OCI-M2 (cell line): ENCODE data around the gene PDE7B.

Experiments
- DNase-seq: peaks from one replicate; lab custom pipeline; 2025; ENCODE audit not compliant: unreplicated experiment; lab: John Stamatoyannopoulos, UW

Gene PDE7B

DNA sequence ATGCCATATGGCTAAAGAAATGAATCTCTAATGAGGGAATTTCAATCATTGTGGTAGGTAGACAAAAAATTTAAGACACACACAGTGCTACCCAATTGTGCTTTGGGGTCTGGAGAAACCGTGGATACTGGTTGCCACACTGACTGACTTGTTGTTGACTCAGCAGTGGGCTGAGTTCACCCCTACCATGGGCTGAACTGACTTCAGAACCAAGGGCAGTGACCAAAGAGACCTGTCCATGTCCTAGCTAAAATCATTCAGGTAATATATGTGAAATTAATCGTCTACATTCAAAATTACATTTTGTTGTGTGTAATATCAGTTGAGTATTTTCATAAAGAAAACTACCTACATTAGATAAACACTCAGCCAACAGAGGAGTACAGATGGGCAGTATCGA lies 131.6 kb downstream of the PDE7B start:
- DNase-seq: no peak

DNA sequence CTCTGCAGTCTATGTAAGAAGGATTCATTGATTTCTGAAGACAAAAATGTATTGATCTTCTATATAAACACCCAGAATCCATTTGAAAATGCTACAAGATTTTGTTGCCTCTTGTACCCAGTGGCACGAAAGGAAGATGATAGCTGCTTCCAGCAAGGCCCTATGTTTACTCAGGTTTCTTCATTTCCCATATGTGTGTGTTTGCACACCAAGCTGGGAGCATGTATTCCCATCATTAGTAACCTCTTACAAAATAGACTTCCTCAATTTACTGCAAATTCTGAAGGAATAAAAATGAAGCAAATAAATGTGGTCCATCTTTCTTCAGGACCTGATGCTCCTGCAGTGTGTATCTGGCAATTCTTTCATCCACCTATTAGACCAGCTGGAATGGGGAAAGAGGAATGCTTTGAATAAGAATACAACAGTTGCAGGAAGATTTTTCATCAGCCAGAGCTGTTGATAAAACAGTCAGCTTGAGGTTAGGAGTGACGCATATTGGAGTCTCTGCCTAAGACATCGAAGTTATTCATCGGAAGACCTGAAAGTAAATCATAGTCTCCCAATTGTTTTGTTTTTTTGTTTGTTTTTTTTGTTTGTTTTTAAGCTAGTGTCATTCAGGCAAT lies 132.3 kb downstream of the PDE7B start:
- DNase-seq: no peak

DNA sequence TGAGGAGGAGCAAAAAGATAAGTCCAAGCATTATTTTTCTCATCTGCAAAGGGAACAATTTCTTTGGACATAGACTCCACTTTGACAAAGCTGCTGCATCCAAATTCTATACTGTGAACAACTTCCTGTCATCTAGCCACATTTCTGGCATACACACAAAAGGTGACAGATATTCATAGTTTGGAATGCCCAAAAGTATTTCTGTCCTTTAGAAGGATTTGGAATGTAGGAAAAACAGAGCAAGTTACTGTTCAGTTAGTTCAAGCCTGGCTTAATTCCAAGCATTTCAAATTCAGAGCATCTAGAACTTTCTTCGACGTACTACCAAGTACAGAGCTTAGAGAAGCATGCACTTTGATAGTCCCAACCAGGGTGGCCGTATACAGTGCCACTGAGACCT lies 134.0 kb downstream of the PDE7B start:
- DNase-seq: no peak

DNA sequence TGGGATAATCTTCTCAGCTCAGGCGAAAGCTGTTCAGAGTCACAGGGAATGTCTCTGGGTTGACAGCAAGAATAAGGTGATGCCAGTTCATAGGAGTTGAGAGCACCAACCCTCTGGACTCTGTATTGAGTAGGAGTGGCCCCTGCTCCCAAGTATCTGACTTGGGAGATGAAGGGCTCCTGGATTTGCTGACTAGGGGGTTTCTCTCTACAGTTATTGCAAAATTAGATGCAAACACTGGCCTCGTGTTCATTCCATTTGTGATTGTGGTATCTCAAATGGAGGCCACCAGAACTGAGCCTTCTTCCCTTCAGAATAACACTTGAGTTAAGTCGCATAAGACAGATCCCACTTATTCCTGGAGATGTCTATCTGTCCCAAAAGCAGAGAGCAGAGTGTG lies 135.7 kb downstream of the PDE7B start:
- DNase-seq: no peak

DNA sequence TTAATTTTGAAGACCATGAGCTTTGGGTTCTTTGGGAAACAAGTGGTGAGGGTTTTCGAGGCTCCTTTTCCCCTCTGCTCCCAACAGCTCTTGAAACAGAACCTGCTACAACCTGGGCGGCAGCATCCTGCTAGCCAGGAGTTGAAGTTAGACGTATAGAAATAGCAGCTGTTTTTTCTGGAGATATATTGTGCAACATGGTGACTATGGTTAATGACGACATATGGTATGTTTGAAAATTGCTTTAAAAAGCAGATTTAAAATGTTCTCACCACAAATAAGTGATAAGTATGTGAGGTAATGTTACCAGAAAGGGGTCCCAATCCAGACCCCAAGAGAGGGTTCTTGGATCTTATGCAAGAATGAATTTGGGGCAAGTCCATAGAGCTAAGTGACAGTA lies 138.9 kb downstream of the PDE7B start:
- DNase-seq: no peak

DNA sequence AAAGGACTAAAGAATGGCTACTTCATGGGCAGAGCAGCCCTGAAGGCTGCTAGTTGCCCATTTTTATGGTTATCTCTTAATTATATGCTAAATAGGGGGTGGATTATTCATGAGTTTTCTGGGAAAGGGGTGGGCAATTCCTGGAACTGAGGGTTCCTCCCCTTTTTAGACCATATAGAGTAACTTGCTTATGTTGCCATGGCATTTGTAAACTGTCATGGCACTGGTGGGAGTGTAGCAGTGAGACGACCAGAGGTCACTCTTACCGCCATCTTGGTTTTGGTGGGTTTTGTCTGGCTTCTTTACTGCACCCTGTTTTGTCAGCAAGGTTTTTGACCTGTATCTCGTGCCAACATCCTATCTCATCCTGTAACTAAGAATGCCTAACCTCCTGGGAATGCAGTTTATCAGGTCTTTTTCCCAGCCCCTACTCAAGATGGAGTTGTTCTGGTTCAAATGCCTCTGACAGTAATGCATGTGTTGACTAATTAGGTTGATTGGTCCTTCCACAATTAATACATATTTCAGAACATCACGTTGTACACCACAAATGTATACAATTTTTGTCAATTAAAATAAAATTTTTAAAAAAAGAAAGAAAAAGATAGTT lies 139.5 kb downstream of the PDE7B start:
- DNase-seq: no peak

DNA sequence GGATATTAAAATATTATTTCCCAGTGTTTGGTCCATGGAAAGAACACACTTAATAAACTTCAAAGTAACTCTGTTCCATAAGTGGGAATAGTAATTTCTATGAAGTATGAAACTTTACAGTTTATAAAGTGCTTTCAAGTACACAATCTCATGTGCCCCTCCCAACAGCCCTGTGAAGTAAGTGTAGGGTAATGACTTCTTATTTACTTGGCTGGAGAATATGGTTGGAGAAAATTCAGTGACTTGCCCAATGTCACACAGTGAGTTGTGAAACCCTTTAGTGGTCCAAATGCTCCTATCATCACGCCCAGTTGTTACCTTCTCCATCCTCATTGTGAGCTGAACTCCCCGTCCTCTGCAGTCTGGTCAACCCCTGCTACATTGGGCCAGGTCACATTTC lies 141.2 kb downstream of the PDE7B start:
- DNase-seq: no peak

DNA sequence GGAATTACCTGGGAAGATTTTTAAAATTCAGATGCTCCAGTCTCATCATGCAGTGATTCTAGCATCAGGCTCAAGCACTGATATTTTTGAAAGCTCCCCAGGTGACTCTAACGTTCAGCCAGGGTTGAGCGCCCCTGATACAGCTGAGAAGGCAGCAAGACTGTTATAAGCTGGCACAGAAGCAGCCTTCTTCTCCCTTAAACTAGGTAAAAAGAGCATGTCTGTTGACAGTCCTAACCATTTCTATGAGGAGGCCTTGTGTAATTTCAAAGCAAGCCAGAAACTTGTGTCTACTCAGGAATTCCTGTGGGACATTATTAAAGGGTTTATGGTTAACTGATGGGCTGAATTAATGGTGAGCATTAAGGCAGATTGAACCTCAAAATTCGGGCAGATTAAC lies 141.9 kb downstream of the PDE7B start:
- DNase-seq: no peak

DNA sequence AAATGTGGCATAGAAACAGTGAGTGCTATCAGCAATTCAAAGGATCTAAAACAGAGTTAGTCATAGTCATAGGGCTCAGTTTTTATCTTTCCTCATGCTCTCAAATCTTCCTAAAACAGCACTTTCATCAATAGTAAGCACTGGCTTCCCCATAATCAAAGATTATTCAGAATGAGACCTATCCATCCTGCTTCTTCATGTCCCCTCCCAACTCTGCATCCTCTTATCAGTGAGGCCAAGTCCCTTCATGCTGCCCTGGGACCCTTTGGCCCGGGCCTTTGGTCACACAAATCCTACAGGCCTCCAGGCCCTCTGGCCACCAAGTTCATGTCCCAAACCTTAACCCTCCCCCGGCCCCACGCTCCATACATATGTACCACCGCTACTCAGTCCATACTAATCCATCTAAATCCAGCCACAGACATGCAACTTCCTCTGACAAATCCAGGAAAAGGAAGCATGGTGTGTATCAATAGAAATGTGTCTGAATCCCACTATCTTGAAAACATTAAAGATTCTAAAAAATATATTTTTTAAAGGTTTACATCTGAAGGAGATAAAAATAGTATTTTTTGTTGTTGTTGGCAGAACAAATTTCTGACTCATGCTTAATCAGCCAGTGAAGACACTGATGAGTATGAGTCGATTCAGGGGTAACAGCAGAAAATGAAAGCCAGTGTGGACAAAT lies 143.5 kb downstream of the PDE7B start:
- DNase-seq: no peak

DNA sequence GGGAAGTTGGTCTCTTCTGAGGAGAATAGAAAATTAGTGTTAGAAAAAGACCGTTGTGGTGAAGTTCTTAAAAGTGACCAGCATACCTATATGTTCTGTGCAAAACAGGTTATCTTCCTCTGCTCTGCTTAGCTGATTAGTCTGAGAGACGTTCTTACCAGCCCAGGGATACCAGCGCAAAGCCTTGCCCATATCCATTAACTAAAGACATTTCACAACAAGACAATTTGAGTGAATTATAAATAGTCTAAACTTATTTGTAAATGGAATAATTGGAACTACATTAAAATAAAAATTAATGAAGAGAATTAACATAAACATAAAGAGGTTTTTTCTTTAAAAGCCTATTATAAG lies 144.0 kb downstream of the PDE7B start:
- no peak for DNase-seq

DNA sequence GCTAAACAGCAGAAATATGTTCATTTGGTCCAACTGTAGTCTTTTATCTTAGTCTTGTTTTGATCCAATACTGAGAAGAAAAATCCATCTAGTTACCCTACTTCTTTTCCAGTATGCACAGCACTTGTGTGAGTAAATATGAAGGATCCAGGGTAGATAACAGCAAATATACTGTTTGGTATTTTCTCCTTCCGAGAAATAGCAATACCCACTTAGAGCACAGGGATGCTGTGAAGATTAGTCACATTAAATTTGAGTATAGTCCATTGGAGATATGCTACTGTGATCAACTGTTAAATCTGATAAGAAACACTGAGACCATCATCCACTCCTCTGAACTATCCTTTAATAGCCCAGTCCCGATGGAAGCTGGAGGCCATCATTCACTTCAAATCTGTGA lies 145.2 kb downstream of the PDE7B start:
- DNase-seq: no peak

DNA sequence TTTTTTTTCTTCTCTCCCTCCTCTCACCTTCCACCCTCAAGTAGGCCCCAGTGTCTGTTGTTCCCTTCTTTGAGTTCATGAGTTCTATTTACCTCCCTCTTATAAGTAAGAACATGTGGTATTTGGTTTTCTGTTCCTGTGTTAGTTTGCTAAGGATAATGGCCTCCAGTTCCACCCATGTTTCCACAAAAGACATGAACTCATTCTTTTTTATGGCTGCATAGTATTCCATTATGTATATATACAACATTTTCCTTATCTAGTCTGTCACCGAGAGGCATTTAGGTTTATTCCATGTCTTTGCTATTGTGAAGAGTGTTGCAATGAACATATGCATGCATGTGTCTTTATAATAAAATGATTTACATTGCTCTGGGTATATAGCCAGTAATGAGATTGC lies 147.9 kb downstream of the PDE7B start:
- DNase-seq: no peak

DNA sequence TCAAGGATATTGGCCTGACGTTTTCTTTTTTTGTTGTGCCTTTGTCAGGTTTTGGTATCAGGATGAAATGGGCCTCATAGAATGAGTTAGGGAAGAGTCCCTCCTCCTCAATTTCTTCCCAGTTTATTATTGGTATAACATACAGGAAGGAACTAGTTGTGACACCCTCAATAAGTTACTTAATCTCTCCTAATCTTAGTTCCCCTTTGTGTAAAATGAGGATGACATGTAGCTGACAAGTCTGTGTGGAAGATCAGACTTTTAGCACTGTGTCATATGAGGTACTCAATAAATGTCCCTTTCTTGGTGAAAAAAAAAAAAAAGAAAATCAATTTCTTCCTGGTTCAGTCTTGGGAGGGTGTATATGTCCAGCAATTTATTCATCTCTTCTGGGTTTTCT lies 155.8 kb downstream of the PDE7B start:
- DNase-seq: no peak

DNA sequence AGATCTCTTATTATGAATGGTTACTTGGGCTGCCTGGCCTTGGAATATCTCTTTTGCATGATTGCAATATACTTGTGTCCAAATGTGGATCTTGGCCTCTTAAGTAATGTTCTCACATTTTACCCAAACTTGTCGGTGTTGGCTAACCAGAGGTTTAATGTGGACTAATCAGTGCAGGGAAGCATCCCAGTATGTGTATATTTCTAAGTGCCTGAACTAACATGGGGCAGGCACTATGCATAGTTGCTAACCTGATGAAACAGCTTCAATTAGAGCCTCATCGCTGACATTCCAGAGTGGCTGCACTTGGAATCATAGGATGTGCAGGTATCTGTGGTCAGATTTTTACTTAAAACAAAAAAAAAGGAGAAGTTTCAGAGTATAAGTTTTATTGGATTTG lies 160.0 kb downstream of the PDE7B start:
- no peak for DNase-seq

DNA sequence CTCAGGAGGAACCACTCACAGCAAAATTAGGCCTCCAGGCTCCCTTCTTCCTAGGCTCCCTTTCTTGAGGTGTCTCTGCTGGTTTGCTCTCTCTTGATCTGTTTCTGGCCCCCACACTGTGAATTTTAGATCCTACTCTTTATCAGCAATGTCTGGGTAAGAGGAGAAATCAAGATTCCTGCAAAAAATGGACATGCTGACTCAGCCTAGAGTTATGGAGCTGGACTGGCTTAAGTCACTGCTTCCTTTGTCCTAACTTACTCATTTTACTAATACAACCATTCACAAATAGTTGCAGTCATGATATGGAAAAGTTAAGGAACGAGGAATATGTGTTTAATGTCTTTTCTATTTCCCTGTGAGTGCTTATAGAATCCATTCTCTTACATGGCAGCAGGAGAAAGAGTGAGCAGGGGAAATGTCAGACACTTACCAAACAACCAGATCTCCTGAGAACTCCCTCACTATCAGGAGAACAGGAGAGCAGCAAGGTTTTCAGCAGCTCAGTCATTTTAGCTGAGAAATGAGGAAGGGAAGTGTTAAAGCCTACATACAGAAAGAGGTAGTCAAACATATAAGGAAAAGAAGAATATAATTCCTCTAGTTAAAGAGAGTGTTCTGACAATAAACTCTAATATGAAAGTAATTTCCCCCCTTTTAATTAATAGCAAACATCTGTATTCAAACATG lies 160.8 kb downstream of the PDE7B start:
- no peak for DNase-seq

DNA sequence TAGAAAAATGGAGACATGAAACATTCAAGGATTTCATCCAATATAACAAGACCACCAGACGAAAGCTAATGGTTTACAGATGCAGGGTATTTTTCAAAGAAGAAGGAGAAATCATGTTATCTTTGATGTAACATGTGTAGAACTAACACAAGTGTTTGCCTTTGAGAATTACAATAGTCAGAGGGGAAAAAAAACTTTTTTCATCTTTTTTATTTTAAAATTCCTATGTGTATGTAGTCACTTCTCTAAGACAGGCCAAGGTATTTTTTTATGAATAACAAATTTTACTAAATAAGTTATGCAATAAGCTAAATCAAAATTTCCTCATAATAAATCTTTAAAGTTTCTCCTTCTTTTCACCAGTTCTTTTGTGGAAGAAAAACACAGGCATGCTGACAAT lies 161.4 kb downstream of the PDE7B start:
- no peak for DNase-seq

DNA sequence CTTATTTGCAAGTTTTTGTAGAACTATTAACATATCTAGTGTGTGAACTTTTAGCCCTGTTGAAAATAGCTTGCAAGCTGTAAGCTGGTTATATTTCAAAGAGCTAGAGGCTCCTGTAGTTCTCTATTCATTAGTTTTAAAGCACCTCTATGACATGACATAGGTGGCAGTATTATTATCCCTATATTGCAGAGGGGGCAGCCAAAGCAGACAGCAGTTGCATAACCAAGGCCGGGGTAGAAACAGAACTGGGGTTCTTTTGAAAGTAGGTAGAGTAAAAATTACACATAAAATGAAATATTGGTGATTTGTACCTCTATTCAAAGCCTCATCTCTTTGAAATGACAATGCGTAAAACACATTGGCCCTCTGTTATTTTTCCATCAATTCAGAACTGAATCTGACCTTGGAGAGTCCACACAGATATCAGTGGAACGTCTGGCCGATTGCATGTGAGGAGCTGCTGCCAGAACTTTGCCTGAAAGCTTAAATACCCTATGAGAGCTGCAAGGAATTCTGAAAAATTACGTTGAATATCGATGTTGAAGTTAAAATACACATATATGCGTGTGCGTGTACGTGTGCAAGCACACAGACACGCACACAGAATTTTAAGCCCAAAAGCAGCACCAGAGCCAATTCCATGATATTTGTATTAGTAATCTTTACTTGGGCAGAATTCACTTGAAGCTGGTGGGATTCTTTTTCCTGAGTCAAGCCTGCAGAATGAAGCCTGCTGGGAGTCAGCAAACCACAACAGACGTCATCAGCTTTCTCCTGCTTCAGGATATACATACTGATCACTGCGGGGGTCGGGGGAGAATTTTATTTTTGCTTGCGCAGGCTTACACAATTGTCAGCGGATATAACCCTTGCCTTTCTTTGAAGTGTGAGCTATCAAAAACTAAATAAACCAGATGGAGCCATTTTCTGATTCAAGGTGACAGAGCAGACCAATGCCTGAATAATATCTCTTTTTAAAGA lies 163.2 kb downstream of the PDE7B start:
- no peak for DNase-seq

DNA sequence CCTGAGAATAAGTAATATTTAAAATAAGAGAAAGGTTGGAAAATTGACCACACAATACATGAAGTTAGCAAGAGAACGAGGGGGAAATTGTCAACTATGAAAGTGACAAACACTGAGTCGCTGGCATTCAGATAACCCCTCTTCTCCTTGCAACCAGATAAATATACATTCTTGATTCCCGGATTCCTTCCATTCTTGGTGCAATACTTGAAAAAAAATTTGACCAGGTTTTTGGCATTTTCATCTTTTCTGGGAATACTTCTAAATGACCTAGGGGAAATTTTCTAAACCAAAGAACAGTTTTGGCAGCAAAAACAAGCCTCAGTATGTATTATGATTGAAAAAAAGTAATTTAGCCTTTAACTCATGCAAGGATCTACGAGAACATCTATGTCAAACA lies 164.0 kb downstream of the PDE7B start:
- no peak for DNase-seq

DNA sequence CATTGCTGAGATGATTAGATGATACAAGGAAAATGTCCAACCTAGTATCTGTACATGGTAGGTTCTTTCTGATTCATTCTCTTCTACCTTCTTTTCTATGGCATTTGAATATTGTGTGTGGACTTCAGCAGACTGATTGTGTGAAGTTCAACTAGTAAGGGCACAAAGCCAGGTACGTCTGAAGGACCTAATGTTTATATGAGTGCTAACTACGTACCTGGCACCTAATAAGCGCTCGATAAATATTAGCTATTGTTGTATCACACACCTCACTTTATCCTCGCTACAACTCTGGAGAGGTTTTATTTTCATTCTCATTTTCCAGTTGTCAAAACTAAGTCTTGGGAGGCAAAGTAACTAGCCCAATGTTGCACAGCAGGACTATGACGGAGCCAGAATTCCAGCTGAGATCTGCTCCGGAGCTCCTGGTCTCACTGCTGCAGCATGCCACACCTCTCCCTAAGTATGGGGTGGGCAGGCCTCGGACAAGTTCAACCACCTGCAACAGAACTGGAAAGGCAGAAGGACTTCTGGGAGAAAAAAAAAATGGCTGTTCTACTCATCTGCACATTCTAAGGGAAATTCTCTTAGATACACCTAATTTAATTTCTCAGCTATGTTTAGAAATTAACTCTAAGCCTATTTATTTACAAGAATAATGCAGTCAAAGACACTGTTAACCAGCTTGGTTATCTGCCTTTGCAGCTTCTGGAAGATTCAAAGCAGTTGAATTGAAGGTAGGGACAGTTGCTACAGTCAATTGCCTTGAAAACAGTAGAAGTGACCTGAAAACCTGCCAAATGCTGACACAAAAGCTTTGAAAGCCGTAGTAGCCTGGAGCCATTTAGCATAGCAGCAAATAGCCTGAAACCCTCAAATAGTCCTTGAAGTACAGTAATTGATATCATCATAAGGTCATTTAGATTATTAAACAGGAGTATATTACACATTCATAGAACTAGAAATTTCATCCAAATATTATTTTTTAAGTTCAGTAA lies 165.0 kb downstream of the PDE7B start:
- no peak for DNase-seq

DNA sequence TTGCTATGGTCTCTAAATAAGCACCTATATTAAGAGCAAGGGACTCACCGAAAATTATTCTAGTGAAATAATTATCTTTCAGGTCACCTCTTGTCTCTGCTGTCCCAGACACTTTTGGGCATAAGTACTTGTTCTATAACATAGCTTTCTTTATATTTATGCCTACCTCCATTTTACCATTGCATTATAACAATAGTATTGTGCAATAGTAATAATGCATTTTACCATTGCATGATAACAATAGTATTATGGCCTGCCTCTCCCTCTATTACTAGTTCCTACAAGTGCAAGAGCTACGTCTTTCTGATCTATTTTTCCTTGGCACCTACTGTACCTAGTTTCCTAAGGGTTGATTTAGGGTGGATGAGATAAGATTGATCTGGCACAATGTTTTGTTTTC lies 169.2 kb downstream of the PDE7B start:
- no peak for DNase-seq
